GM03348 (cell line): ENCODE data around the gene KLHDC8A.

ENCODE experiments used
- DNase-seq: peaks from one replicate; pipeline ENCODE4 v3.0.0; 2012; ENCODE audit warnings: low spot score

Gene KLHDC8A

DNA sequence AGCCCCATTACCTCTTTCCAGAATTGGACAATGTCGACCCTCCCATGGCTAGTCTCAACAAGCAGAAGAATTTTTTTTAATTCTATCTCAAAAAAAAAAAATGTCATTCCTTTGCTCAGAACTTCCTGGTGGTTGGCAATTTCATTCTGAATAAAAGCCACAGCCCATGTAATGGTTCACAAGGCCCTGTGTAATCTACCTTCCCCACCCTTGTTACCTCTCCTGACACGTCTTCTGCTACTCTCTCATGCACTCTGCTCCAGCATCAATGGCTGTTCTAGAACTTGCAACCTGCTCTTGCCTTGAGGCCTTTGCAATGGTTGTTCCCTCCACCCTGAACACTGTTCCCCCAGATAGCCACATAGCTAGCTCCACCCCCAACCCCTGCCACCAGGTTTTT is 60.6 kb downstream of the KLHDC8A start:
- DNase-seq, result no peak

DNA sequence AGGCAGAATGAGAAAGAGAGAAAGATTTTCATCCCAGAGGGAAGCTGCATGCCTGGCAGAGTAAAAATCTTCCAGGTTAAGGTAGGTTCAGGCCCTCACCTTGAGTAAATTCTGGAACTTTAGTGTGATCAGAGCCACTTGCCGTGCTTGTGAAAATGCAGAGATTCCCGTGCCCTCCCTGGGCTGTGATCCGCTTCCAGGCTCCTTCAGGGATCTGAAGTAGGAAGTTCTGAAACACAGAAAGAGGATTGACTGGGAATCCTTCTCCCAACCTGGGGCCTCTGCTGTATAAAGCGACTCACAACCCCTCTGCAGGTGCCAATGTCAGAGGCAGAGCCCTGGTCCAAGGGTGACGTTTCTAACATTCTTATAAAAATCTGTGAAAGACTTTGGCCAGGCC is 61.8 kb downstream of the KLHDC8A start:
- no peak for DNase-seq

DNA sequence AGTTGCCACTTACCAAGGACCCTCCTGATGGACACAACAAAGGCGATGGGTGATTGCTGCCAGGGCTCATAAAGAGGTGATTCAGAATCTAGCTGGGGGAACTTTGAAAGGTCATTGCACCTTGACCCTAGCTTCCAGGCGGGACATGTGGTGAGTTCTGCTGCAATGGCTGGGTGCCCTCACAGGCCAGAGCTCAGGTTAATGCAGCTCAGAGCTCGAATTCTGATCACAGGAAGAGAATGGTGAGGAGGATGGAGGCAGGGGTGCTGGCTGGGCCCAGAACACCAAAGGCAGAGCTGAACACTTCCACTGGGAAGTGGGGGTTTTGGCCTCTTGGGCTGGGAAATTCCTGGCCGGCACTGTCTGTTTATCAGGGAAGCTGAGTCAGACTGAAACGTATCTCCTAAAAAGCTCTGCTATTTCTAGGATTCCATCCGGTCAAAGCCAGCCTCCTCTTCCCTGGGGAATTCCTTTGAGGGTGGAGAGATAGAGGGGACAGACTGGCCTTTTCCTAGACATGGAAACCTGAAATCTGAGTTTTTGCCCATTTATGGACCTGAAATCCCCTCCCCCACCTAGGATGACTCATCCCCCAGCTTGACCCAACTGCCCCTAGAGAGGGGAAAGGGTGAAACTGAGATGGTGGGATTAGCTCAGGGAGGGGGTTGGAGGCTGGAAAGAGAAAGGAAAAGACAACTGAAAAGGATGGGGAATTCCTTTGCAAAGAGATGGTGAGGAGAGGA is 62.4 kb downstream of the KLHDC8A start:
- peak; percentile 84 for DNase-seq

DNA sequence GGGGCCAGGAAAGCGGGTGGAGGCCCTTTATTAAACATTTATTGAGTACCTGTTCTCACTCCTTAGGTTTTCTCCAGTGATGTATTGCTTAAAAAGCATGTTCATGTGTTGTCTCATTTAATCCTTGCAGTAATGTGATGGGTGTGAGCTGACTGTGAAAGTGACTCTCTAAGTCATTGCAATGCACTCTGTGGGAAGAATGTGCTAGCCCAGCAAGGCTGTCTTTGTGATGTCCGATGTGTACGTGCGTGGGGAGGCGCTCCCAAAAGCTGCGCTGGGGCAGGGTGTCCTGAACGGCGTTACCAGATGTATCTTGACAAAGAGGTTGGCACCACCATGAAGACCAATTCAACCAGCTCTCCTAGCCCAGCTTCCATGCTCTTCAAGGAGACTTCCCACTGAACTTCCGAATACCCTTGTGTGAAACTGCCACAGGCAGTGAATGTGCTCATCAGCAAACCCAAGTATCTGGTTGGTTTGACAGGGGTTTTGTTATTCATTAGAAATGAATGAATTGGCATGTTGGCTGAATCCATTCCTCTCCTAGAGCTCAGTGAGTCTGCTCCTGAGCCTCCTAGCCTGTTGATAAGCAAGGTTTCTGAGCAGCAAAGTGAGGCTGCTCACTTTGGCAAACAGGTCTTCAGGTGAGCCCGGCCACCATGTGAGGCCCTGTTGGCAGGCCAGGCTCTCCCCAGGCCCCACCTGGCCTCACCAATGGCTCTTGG is 63.2 kb downstream of the KLHDC8A start:
- DNase-seq, result no peak

DNA sequence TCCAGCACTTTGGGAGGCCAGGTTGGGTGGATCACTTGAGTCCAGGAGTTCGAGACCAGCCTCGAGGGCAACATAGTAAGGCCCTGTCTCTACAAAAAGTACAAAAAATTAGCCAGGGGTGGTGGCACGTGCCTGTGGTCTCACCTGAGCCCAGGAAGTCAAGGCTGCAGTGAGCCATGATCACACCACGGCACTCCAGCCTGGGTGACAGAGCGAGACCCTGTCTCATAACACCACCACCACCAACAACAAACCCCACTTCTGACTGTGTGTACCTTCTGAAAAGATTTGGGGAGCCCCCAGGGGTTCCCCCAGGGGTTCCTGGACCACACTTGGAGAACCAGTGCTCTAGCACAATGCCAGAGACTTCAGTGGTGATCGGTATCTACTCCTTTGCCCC is 65.1 kb downstream of the KLHDC8A start:
- DNase-seq, result no peak

DNA sequence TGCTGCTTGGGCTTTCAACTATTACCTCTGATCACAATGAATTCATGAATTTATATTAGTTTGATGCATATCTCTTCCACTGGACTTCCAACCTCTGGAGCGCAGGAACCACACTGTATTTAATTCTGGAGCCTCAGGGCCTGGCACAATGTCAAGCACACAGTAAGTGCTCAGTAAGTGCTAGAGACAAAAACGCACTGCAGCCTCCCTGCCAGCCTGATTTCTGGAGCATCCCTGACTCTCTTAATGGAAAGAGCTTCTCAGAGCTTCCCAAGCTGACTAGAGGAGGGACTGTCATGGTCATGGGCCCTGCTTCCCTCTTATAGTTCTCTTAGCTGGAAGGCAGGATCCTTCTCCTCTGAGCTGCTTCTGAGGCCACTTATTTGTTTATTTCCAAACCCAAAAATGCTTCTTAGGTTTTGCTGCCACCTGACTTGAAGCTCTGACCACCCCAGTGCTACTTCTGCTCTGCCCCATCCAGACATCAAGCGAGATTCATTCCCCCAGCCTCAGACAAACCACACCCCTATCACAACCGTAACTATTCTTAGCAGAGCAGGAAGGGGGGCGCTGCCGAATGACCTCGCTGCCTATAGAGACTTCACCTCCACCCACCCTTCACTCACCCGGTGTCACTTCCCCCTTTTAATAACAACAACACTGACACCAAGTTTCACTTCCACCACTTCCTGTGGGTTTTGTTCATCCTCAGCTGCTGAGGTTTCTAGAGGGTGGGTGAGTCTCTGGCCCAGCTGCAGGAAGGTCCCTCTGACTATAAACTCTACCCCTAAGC is 68.8 kb downstream of the KLHDC8A start:
- DNase-seq, result no peak

DNA sequence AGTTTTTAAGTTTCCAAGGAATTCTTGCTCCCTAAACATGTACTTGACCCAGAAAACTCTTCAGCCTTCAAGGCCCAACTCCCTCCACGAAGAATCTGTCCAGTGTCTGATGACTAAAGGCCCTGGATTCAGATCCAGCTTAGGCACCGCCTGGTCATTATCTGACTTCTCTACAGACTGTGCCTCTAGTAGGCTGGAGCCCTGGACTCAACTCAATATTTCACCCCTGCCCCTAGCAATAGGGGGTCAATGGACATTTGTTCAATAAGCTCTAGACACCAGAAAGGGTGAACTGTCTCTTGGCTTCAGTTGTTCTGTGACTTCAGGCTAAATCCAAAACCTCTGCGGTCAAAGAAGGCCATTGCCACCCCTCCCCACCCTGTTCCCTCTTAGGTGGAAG is 69.6 kb downstream of the KLHDC8A start:
- DNase-seq, result no peak

DNA sequence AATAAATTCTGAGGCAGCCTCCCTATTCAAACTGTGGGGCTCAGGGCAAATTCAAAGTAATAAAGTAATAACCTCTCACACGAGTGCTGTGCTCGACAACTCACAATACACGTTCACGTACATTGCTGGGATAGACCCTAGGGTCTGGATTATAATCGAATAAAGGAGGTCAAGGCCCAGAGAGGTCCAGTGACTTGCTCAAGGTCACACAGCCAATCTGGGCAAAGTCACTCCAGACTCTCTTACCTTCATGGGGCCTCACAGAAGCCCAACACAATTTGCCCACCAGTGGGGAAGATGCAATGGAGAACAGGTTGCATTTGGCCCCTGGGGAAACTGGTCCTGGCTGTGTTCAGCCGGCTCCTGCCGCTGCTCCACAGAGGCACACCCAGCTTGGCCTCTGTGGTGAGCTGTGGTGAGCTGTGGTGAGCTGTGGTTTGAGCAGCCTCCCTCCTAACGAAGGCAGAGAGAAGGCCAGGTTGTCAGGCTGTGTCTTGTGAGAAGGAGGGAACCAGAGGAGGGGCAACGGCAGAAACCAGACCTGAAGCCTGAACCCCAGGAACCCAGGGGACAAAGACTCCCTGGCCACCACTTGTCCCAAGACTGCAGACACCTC is 70.3 kb downstream of the KLHDC8A start:
- DNase-seq, result no peak
